ENCODE measurements around the gene METTL13. TPM values are rescaled to one million over a fixed set of nuclear protein-coding genes. Genes with fewer than 3 reads are reported as not detected.

The METTL13 gene
- polyA plus RNA-seq, 1 donor (not counting 4 experiments of a cell fraction or from before 2014, with no cell fraction given): 54.0 TPM

DNA sequence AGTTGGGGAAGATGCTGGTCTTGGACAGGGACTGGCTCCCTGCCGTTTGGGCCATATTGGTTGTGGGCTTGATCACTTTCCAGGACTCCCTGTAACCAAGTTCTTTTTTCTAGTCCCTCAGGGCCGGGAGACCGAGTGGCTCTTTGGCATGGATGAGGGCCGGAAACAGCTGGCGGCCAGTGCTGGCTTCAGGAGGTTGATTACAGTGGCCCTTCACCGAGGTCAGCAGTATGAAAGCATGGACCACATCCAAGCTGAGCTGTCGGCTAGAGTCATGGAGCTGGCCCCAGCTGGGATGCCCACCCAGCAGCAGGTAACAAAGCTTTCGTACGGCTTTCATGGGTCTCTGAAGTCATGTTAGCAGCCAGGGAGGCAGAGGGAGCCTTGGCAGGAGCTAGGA is 4.3 kb downstream of the METTL13 start:
- no peaks in the 10 kb centered on the region for H4K20me1 ChIP-seq (ENCODE audit: control insufficient read depth, extremely low read depth, insufficient read depth, low read length)
- TF ChIP-seq, protein P1, sequence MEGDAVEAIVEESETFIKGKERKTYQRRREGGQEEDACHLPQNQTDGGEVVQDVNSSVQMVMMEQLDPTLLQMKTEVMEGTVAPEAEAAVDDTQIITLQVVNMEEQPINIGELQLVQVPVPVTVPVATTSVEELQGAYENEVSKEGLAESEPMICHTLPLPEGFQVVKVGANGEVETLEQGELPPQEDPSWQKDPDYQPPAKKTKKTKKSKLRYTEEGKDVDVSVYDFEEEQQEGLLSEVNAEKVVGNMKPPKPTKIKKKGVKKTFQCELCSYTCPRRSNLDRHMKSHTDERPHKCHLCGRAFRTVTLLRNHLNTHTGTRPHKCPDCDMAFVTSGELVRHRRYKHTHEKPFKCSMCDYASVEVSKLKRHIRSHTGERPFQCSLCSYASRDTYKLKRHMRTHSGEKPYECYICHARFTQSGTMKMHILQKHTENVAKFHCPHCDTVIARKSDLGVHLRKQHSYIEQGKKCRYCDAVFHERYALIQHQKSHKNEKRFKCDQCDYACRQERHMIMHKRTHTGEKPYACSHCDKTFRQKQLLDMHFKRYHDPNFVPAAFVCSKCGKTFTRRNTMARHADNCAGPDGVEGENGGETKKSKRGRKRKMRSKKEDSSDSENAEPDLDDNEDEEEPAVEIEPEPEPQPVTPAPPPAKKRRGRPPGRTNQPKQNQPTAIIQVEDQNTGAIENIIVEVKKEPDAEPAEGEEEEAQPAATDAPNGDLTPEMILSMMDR (optimal IDR thresholded peaks at IDR 0.05 in 1 of 3, IDR thresholded peaks at IDR 0.05 in 1 of 3, conservative IDR thresholded peaks at IDR 0.05 in 1 of 3; ENCODE audit: extremely low read depth in 1 of 3, insufficient read depth in 2 of 3, low read length in 3 of 3): no peak
- no peak for TF ChIP-seq EZH2 (IDR thresholded peaks at IDR 0.05; ENCODE audit: low read length)
- no peaks in the 10 kb centered on the region for H3K9me3 ChIP-seq (ENCODE audit: control insufficient read depth, low read depth, low read length)
- H2AFZ ChIP-seq (ENCODE audit: control insufficient read depth, low read length): no peak overlapping the region
- FAIRE-seq (no peak), DNase-seq (ENCODE audit: low read depth, low spot score) (no peak)
- H3K27ac ChIP-seq (ENCODE audit: control insufficient read depth, insufficient read depth, low read length): no peak overlapping the region
- H3K9me1 ChIP-seq (ENCODE audit: control insufficient read depth, extremely low read depth, insufficient read depth, low read length): no peaks in the 10 kb centered on the region
- no peak overlapping the region for H3K9ac ChIP-seq (ENCODE audit: control insufficient read depth, extremely low read depth, insufficient read depth, low read length)
- peaks cover 27 to 46% of the 10 kb centered on the region in 2 experiments for H3K36me3 ChIP-seq (ENCODE audit: control insufficient read depth in 2 of 2, extremely low read depth in 1 of 2, insufficient read depth in 2 of 2, low read length in 2 of 2)
- no peak overlapping the region for H3K4me2 ChIP-seq (ENCODE audit: control insufficient read depth, extremely low read depth, insufficient read depth, low read depth, low read length)
- dilution Hi-C loops (cut with MboI; ENCODE audit: extremely low pct_ligation_motif_present, low sequenced_read_pairs): no loop called here
- no peak overlapping the region for H3K4me3 ChIP-seq (ENCODE audit: control insufficient read depth in 2 of 3, extremely low read depth in 1 of 3, insufficient read depth in 2 of 3, low read depth in 1 of 3, low read length in 3 of 3)
- H3K79me2 ChIP-seq (ENCODE audit: control insufficient read depth, insufficient read depth, low read length): peaks cover 49% of the 10 kb centered on the region
- no peaks in the 10 kb centered on the region for H3K27me3 ChIP-seq (ENCODE audit: control insufficient read depth, extremely low read depth, insufficient read depth, low read length)
- H3K4me1 ChIP-seq (ENCODE audit: control insufficient read depth, extremely low read depth, insufficient read depth, low read length): peaks cover 23% of the 10 kb centered on the region

DNA sequence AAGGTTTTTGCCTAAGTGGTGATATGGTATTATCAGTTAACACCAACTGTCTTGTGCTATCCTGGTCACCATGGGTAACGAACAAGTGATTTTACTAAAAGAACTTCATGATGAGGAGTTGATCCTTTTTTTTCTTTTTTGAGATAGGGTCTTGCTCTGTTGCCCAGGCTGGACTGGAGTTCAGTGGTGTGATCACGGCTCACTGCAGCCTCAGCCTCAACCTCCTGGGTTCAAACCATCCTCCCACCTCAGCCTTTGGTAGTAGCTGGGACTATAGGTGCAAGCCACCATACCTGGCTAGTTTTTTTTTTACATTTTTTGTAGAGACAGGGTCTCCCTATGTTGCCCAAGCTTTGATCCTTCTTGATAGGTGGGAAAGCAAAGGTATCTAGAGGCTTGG is 5.1 kb downstream of the METTL13 start:
- no peak overlapping the region for H3K4me2 ChIP-seq (ENCODE audit: control insufficient read depth, extremely low read depth, insufficient read depth, low read depth, low read length)
- DNase-seq (ENCODE audit: low read depth, low spot score): no peak
- TF ChIP-seq, protein P1 (optimal IDR thresholded peaks at IDR 0.05 in 1 of 3, IDR thresholded peaks at IDR 0.05 in 1 of 3, conservative IDR thresholded peaks at IDR 0.05 in 1 of 3; ENCODE audit: extremely low read depth in 1 of 3, insufficient read depth in 2 of 3, low read length in 3 of 3): no peak
- TF ChIP-seq EZH2 (IDR thresholded peaks at IDR 0.05; ENCODE audit: low read length): no peak

More for the DNA sequence above, 5.1 kb downstream of the METTL13 start:
- no peak for FAIRE-seq
- Histone ChIP-seq H3K27ac (ENCODE audit: control insufficient read depth, insufficient read depth, low read length) (no peak overlapping the region), H3K4me3 (ENCODE audit: control insufficient read depth in 2 of 3, extremely low read depth in 1 of 3, insufficient read depth in 2 of 3, low read depth in 1 of 3, low read length in 3 of 3) (no peak overlapping the region), H3K9me1 (ENCODE audit: control insufficient read depth, extremely low read depth, insufficient read depth, low read length) (no peaks in the 10 kb centered on the region), H3K27me3 (ENCODE audit: control insufficient read depth, extremely low read depth, insufficient read depth, low read length) (no peaks in the 10 kb centered on the region), H3K9me3 (ENCODE audit: control insufficient read depth, low read depth, low read length) (no peaks in the 10 kb centered on the region), H2AFZ (ENCODE audit: control insufficient read depth, low read length) (no peak overlapping the region), H3K36me3 (ENCODE audit: control insufficient read depth in 2 of 2, extremely low read depth in 1 of 2, insufficient read depth in 2 of 2, low read length in 2 of 2) (peaks cover 33 to 53% of the 10 kb centered on the region in 2 experiments), H3K9ac (ENCODE audit: control insufficient read depth, extremely low read depth, insufficient read depth, low read length) (no peak overlapping the region), H3K79me2 (ENCODE audit: control insufficient read depth, insufficient read depth, low read length) (peaks cover 50% of the 10 kb centered on the region), H4K20me1 (ENCODE audit: control insufficient read depth, extremely low read depth, insufficient read depth, low read length) (no peaks in the 10 kb centered on the region), H3K4me1 (ENCODE audit: control insufficient read depth, extremely low read depth, insufficient read depth, low read length) (peaks cover 22% of the 10 kb centered on the region)
- dilution Hi-C loops (cut with MboI; ENCODE audit: extremely low pct_ligation_motif_present, low sequenced_read_pairs): no loop called here
